GM21526 (cell line): Measurements from ENCODE around the gene TMEM144.

Experiments
- ATAC-seq: cut with Tn5 transposase; IDR thresholded peaks from one replicate; pipeline ENCODE4 v1.9.1; 2021; ENCODE audit warnings: moderate library complexity; ENCODE audit not compliant: unreplicated experiment, low FRiP score

The TMEM144 gene

GRCh38 chr4:158291334-158292055 is 81.2 kb downstream of the TMEM144 start:
- ATAC-seq, result no peak

GRCh38 chr4:158292156-158292555 is 81.9 kb downstream of the TMEM144 start:
- ATAC-seq, result no peak

GRCh38 chr4:158295053-158295452 is 84.8 kb downstream of the TMEM144 start:
- no peak for ATAC-seq

DNA sequence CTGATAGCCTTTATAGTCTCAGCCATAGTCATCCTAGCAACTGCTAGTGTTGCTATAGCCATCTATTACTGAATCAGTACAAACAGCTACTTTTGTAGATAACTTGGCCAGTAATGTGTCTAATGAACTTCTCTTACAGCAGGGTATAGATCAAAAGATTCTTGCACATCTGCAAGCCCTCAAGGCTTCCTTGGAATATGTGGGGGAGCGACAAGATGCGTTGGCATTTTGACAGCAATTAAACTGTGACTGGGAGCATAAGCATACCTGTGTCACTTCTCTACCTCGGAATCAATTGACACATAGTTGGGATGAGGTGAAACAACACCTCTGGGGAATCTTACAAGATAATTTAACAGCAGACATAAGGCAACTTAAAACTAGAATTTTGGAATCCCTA is 87.6 kb downstream of the TMEM144 start:
- ATAC-seq, result no peak

- ATAC-seq, result no peak
These were observed 89.2 kb downstream of the TMEM144 start for GRCh38 chr4:158299459-158300007.

DNA sequence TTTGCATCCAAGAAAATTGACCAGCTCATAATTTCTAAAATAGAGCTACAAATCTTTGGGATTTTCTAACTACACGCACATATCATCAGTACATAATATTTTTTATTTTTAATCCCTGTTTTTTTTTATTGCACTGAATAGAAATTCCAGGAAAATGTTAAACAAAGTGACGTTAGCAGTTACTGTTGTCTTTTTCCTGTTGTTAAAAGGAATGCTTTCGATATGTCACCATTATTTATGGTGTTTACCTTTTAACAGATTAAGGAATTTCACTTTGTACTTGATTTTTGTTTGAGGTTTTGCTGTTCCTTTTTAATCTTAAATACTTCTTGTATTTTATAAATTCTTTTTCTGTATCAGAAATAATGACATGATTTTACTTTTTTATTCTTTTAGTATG is 89.7 kb downstream of the TMEM144 start:
- ATAC-seq, result no peak

GRCh38 chr4:158302076-158302866 is 92.0 kb downstream of the TMEM144 start:
- no peak for ATAC-seq

DNA sequence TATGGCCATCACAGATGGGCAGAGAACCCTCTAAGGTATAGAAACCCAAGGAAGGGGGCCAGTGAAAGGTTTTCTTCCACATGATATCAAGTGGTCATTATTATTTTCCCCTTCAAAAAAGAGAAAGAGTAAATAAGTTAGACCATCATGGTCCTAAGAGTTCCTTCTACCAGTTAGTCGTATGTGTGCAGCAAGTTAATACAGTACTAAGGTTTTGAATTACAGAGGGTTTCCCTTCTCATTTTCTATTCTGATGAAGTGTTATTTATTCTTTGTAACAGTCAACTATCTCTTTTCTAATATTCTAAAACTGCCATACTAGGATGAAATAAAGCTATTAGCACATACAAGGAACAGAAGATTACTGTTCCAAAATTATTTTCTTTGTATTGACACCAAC is 94.4 kb downstream of the TMEM144 start:
- no peak for ATAC-seq
